H1 (cell line): Measurements from ENCODE around the gene IFI27L1. TPM values are rescaled to one million over a fixed set of nuclear protein-coding genes. Genes with fewer than 3 reads are reported as not detected.

Source experiments
- CTCF ChIA-PET: fragments of 300-600 bp; sonication (Branson Sonifier 250); formaldehyde crosslinking; loops from one replicate; lab custom pipeline; 2021; ENCODE audit not compliant: partially characterized antibody; lab: Charles Lee
- POLR2A ChIA-PET: fragments of 300-600 bp; sonication (Branson Sonifier 250); formaldehyde crosslinking; loops from one replicate; lab custom pipeline; 2021; ENCODE audit warnings: inconsistent platforms; ENCODE audit not compliant: partially characterized antibody; lab: Charles Lee
- DNase-seq, 2 experiments: peaks; one replicate each; pipeline versions ENCODE4 v3.0.0 to v3.0.0-alpha.2; 2010 to 2022; ENCODE audit warnings: low spot score in 2 of 2, low read depth in 1 of 2, mixed read lengths in 1 of 2
- FAIRE-seq: peaks from 2 replicates; lab custom pipeline; 2011; peaks lifted over from hg19 to GRCh38; lab: Jason Lieb, UNC
- H2AFZ ChIP-seq: 2 replicates; pipeline ENCODE4 v1.8.1; 2012; ENCODE audit warnings: low read length, inconsistent platforms
- H2AK5ac ChIP-seq: 2 replicates; pipeline ENCODE4 v1.6.1; 2013; ENCODE audit warnings: low read depth, low read length
- H2BK120ac ChIP-seq: replicated peaks from 2 replicates; pipeline ENCODE3; 2013; ENCODE audit warnings: low read depth, low read length, inconsistent platforms
- H2BK12ac ChIP-seq: 2 replicates; pipeline ENCODE4 v1.6.1; 2013; ENCODE audit warnings: low read depth, low read length
- H2BK15ac ChIP-seq: 2 replicates; pipeline ENCODE4 v1.6.1; 2013; ENCODE audit warnings: low read length
- H2BK20ac ChIP-seq: 2 replicates; pipeline ENCODE4 v1.6.1; 2013; ENCODE audit warnings: low read length
- H2BK5ac ChIP-seq: 2 replicates; pipeline ENCODE4 v1.6.1; 2013; ENCODE audit warnings: low read depth, low read length
- H3K14ac ChIP-seq: 2 replicates; pipeline ENCODE4 v1.6.1; 2013; ENCODE audit warnings: inconsistent platforms; ENCODE audit not compliant: insufficient read length
- H3K18ac ChIP-seq: 2 replicates; pipeline ENCODE4 v1.6.1; 2013; ENCODE audit warnings: low read length; ENCODE audit errors: extremely low read depth
- H3K23ac ChIP-seq: 2 replicates; pipeline ENCODE4 v1.6.1; 2013; ENCODE audit warnings: inconsistent platforms; ENCODE audit not compliant: insufficient read length
- H3K23me2 ChIP-seq: 2 replicates; pipeline ENCODE4 v1.6.1; 2013; ENCODE audit warnings: low read depth, low read length
- H3K27ac ChIP-seq: 2 replicates; pipeline ENCODE4 v1.6.1; 2011; ENCODE audit warnings: low read depth, low read length, inconsistent platforms
- H3K27me3 ChIP-seq, 4 experiments: replicated peaks in 1 of 4; 1 replicate in 1 of 4; 2 replicates in 3 of 4; pipeline versions ENCODE4 v1.6.1 to v1.8.1; 2011 to 2013; ENCODE audit warnings: low read length in 3 of 4, mild to moderate bottlenecking in 3 of 4, inconsistent platforms in 2 of 4, mixed read lengths in 2 of 4, moderate library complexity in 1 of 4; ENCODE audit not compliant: control insufficient read depth in 3 of 4, insufficient read depth in 3 of 4; ENCODE audit errors: extremely low read depth in 1 of 4
- H3K36me3 ChIP-seq, 4 experiments: 2 replicates each; pipeline versions ENCODE4 v1.6.1 to v1.8.1; 2011 to 2013; ENCODE audit warnings: mild to moderate bottlenecking in 4 of 4, low read length in 3 of 4, moderate library complexity in 2 of 4, control low read depth in 1 of 4, inconsistent platforms in 1 of 4; ENCODE audit not compliant: insufficient read depth in 4 of 4, control insufficient read depth in 2 of 4
- H3K4ac ChIP-seq: replicated peaks from 2 replicates; pipeline ENCODE3; 2013; ENCODE audit warnings: low read length, low read depth, mixed read lengths, inconsistent platforms; ENCODE audit not compliant: insufficient read length
- H3K4me1 ChIP-seq, 4 experiments: replicated peaks in 1 of 4; 1 replicate in 1 of 4; 2 replicates in 3 of 4; pipeline versions ENCODE4 v1.6.1 to v1.8.1; 2011 to 2013; ENCODE audit warnings: low read length in 3 of 4, inconsistent platforms in 2 of 4, mixed read lengths in 1 of 4; ENCODE audit not compliant: insufficient read depth in 4 of 4, control insufficient read depth in 3 of 4
- H3K4me2 ChIP-seq, 2 experiments: 2 replicates each; pipeline versions ENCODE4 v1.6.1 to v1.8.1; 2011 to 2013; ENCODE audit warnings: low read depth in 2 of 2, low read length in 2 of 2, control low read depth in 1 of 2, inconsistent platforms in 1 of 2, mild to moderate bottlenecking in 1 of 2; ENCODE audit not compliant: insufficient read depth in 1 of 2
- H3K4me3 ChIP-seq, 4 experiments: fragments of 200-600, 300-600 bp in 1 of 4; sonication (generic), shearing (Covaris generic), sonication (Bioruptor Twin) in 1 of 4; 2 replicates each; pipeline versions ENCODE4 v1.5.1 to v1.8.1; 2011 to 2016; ENCODE audit warnings: low read length in 4 of 4, low read depth in 3 of 4, control low read depth in 2 of 4, inconsistent platforms in 2 of 4, mild to moderate bottlenecking in 2 of 4, mixed read lengths in 1 of 4, moderate library complexity in 1 of 4; ENCODE audit not compliant: insufficient read depth in 2 of 4; ENCODE audit errors: extremely low read depth in 1 of 4
- H3K56ac ChIP-seq: replicated peaks from 2 replicates; pipeline ENCODE3; 2013; ENCODE audit warnings: low read depth, mild to moderate bottlenecking, mixed read lengths, low read length, inconsistent platforms; ENCODE audit not compliant: insufficient read length
- H3K79me1 ChIP-seq: 2 replicates; pipeline ENCODE4 v1.6.1; 2013; ENCODE audit warnings: low read depth, low read length, control low read depth
- H3K79me2 ChIP-seq, 2 experiments: 2 replicates each; pipeline versions ENCODE4 v1.6.1 to v1.8.1; 2012 to 2013; ENCODE audit warnings: low read length in 2 of 2, mild to moderate bottlenecking in 2 of 2, inconsistent platforms in 1 of 2; ENCODE audit not compliant: insufficient read depth in 2 of 2, control insufficient read depth in 1 of 2
- H3K9ac ChIP-seq, 4 experiments: replicated peaks in 1 of 4; 1 replicate in 1 of 4; 2 replicates in 3 of 4; pipeline versions ENCODE4 v1.6.1 to v1.8.1; 2011 to 2013; ENCODE audit warnings: low read depth in 3 of 4, low read length in 3 of 4, control low read depth in 2 of 4, mild to moderate bottlenecking in 2 of 4, moderate library complexity in 2 of 4, inconsistent platforms in 1 of 4; ENCODE audit errors: extremely low read depth in 1 of 4
- H3K9me3 ChIP-seq, 2 experiments: 2 replicates each; pipeline versions ENCODE4 v1.6.1 to v1.8.1; 2012 to 2013; ENCODE audit warnings: mild to moderate bottlenecking in 2 of 2, moderate library complexity in 2 of 2, control low read depth in 1 of 2, inconsistent platforms in 1 of 2, low read depth in 1 of 2, low read length in 1 of 2, mixed read lengths in 1 of 2; ENCODE audit not compliant: insufficient read depth in 2 of 2
- H4K20me1 ChIP-seq, 2 experiments: replicated peaks in 1 of 2; 2 replicates each; pipeline versions ENCODE3 to v1.8.1; 2011 to 2013; ENCODE audit warnings: inconsistent platforms in 2 of 2, low read length in 2 of 2, mild to moderate bottlenecking in 1 of 2; ENCODE audit not compliant: insufficient read depth in 2 of 2, control insufficient read depth in 1 of 2
- H4K5ac ChIP-seq: 2 replicates; pipeline ENCODE4 v1.6.1; 2013; ENCODE audit warnings: low read length, low read depth, mixed read lengths, inconsistent platforms; ENCODE audit not compliant: insufficient read length
- H4K8ac ChIP-seq: 2 replicates; pipeline ENCODE4 v1.8.0; 2013; ENCODE audit warnings: mild to moderate bottlenecking, moderate library complexity, low read length, inconsistent platforms; ENCODE audit not compliant: insufficient read depth; ENCODE audit errors: extremely low read depth
- H4K91ac ChIP-seq: replicated peaks from 2 replicates; pipeline ENCODE3; 2013; ENCODE audit warnings: low read length, mixed read lengths, inconsistent platforms; ENCODE audit not compliant: insufficient read length
- BCL11A ChIP-seq, 2 experiments: IDR thresholded peaks; one replicate each; pipeline ENCODE4 v1.6.1; 2011; ENCODE audit warnings: low read depth in 2 of 2, low read length in 2 of 2, mild to moderate bottlenecking in 2 of 2
- CHD2 ChIP-seq: IDR thresholded peaks from 2 replicates; pipeline ENCODE4 v1.6.1; 2012; ENCODE audit warnings: low read length, improper control_type of control experiment
- CTCF ChIP-seq, 3 experiments: IDR thresholded peaks; 1 replicate in 2 of 3; 2 replicates in 1 of 3; pipeline versions ENCODE4 v1.5.1 to v1.6.1; 2011; ENCODE audit warnings: low read length in 3 of 3, mild to moderate bottlenecking in 3 of 3, inconsistent platforms in 2 of 3, low read depth in 1 of 3, moderate library complexity in 1 of 3; ENCODE audit not compliant: insufficient read depth in 1 of 3; ENCODE audit errors: control extremely low read depth in 1 of 3
- EGR1 ChIP-seq: IDR thresholded peaks from 2 replicates; pipeline ENCODE4 v1.6.1; 2011; ENCODE audit warnings: low read depth, low read length, borderline replicate concordance
- GTF2F1 ChIP-seq: IDR thresholded peaks from 2 replicates; pipeline ENCODE4 v1.6.1; 2012; ENCODE audit warnings: low read depth, low read length, improper control_type of control experiment, borderline replicate concordance
- JUN ChIP-seq: IDR thresholded peaks from 2 replicates; pipeline ENCODE4 v1.6.1; 2011; ENCODE audit warnings: low read depth, mild to moderate bottlenecking, improper control_type of control experiment, low read length
- PHF8 ChIP-seq: fragments of 200-600 bp; sonication (generic); conservative IDR thresholded peaks from 2 replicates; pipeline ENCODE4 v1.7.1; 2012; ENCODE audit warnings: low read depth, mild to moderate bottlenecking, inconsistent platforms, low read length, moderate library complexity
- RNF2 ChIP-seq: fragments of 200-900, 300-1000 bp; sonication (generic); IDR thresholded peaks from 2 replicates; pipeline ENCODE4 v1.7.1; 2016; ENCODE audit warnings: borderline replicate concordance, low read depth, mild to moderate bottlenecking, antibody characterized with exemption, low read length; ENCODE audit not compliant: poor library complexity, severe bottlenecking; ENCODE audit errors: missing control alignments
- SUZ12 ChIP-seq: fragments of 200-600 bp; sonication (generic); IDR thresholded peaks from 2 replicates; pipeline ENCODE4 v1.6.1; 2012; ENCODE audit warnings: mild to moderate bottlenecking, inconsistent platforms, low read length, moderate library complexity, mixed read lengths
- TCF12 ChIP-seq: IDR thresholded peaks from 2 replicates; pipeline ENCODE4 v1.6.1; 2011; ENCODE audit warnings: low read depth, mild to moderate bottlenecking, low read length
- WGBS, 2 experiments: shearing (Covaris generic) in 1 of 2; methylation state at CpG; one replicate each; pipeline versions ENCODE4 v1.1.6 to v1.1.7; 2013 to 2015; ENCODE audit warnings: low lambda C conversion rate in 2 of 2, mixed read lengths in 2 of 2, inconsistent platforms in 1 of 2, low coverage in 1 of 2, missing lambda C conversion rate in 1 of 2; ENCODE audit not compliant: insufficient replicate concordance in 2 of 2, insufficient coverage in 1 of 2, insufficient read length in 1 of 2; ENCODE audit errors: extremely low coverage in 1 of 2, missing lambda C conversion rate in 1 of 2; 5-methylcytosine and 5-hydroxymethylcytosine counted together
- polyA plus RNA-seq, 7 experiments: library from polyadenylated mRNA; depleted of rRNA in 3 of 7; stranded (reverse) in 5 of 7; unstranded in 2 of 7; fragments of >200 nt in 5 of 7; fragments of 200-250 nt in 2 of 7; gene quantifications; 1 replicate in 5 of 7; 2 replicates in 1 of 7; 4 replicates in 1 of 7; pipeline versions ENCODE4 v1.2.1 to v1.2.3, GENCODE V29; 2011 to 2013; ENCODE audit warnings: missing spikeins in 2 of 7, mixed read lengths in 2 of 7
- total RNA-seq: library from RNA; stranded (reverse); fragmentation: NEBNext Ultra II Directional; extraction: Animal tissue kit (Norgen Biotek cat#: 25700); gene quantifications from 2 replicates; pipeline ENCODE4 v1.2.1, GENCODE V29; 2021
- TF ChIP-seq, protein P1 (sequence below): IDR thresholded peaks from 2 replicates; pipeline ENCODE4 v1.6.1; 2012; ENCODE audit warnings: inconsistent platforms

The IFI27L1 gene
- total and polyA plus RNA-seq, 2 of the 8 experiments (the other 6 are each of a cell fraction or from before 2014, with no cell fraction given): 21.2 to 30.5 TPM

GRCh38 chr14:94054401-94054800 is 26.7 kb upstream of the IFI27L1 start:
- Histone ChIP-seq H3K23me2 (no peaks in the 10 kb centered on the region), H3K4me2 (no peak overlapping the region), H3K14ac (no peak overlapping the region), H2AK5ac (no peak overlapping the region), H2BK20ac (no peak overlapping the region), H2BK12ac (no peak overlapping the region), H2BK5ac (no peak overlapping the region), H4K20me1 (peaks cover 1 to 5% of the 10 kb centered on the region in 2 experiments), H4K91ac (no peak overlapping the region), H3K4ac (no peak overlapping the region), H3K18ac (no peak overlapping the region), H4K8ac (no peak overlapping the region), H2BK15ac (no peak overlapping the region), H3K27me3 (no peaks in the 10 kb centered on the region), H3K4me1 (no peaks in the 10 kb centered on the region; a peak in 1 of 7 replicates), H3K9me3 (no peaks in the 10 kb centered on the region), H3K23ac (no peak overlapping the region), H3K56ac (no peak overlapping the region), H2AFZ (no peak overlapping the region), H3K9ac (no peak overlapping the region), H2BK120ac (no peak overlapping the region), H4K5ac (no peak overlapping the region), H3K27ac (no peak overlapping the region), H3K36me3 (peaks cover 27 to 81% (median 58%) of the 10 kb centered on the region in 4 experiments), H3K79me1 (no peaks in the 10 kb centered on the region; the same call in 1 of the 2 replicates), H3K4me3 (no peak overlapping the region), H3K79me2 (no peaks in the 10 kb centered on the region)
- FAIRE-seq (no peak), DNase-seq (no peak)
- ChIA-PET CTCF (interaction anchor here (0.9 to 17.4 kb wide), 7 partner anchors 11 to 252 kb away, joined by 3 to 148 read pairs (median 27); partner anchors contain the start of gene IFI27), POLR2A (no interaction called here)
- WGBS, 2 experiments: 90% methylated on average over 1 of the region's 1 CpG; no CpG with 5 or more reads in 1 of the 2 experiments
- TF ChIP-seq GTF2F1 (no peak), PHF8 (no peak), SUZ12 (no peak), BCL11A (IDR thresholded peaks at IDR 0.05; ENCODE audit: low read depth in 2 of 2, low read length in 2 of 2) (no peak), TCF12 (no peak), EGR1 (no peak), CHD2 (no peak), RNF2 (no peak), JUN (no peak), CTCF (IDR thresholded peaks at IDR 0.05; ENCODE audit: control extremely low read depth in 1 of 3, insufficient read depth in 1 of 3, low read depth in 1 of 3, low read length in 3 of 3) (no peak)
- TF ChIP-seq, protein P1, sequence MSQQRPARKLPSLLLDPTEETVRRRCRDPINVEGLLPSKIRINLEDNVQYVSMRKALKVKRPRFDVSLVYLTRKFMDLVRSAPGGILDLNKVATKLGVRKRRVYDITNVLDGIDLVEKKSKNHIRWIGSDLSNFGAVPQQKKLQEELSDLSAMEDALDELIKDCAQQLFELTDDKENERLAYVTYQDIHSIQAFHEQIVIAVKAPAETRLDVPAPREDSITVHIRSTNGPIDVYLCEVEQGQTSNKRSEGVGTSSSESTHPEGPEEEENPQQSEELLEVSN: no peak
